HepG2 (cell line): ENCODE measurements around the gene LHPP. TPM values are rescaled to one million over a fixed set of nuclear protein-coding genes. Genes with fewer than 3 reads are reported as not detected.
A peak's percentile ranks its signal among the peaks of the same experiment; 100 is the strongest.

ENCODE experiments used
- HNF4A ChIP-seq: sonication (generic); formaldehyde crosslinking; IDR thresholded peaks from 2 replicates; pipeline ENCODE4 v1.4.0; 2020; ENCODE audit warnings: missing genetic modification reagents
- HNRNPL ChIP-seq: fragments of 200-400 bp; formaldehyde crosslinking; IDR thresholded peaks from 2 replicates; pipeline ENCODE4 v1.6.1; 2017; ENCODE audit warnings: mild to moderate bottlenecking, low read depth, low read length
- JDP2 ChIP-seq: sonication (generic); formaldehyde crosslinking; IDR thresholded peaks from 2 replicates; pipeline ENCODE4 v1.8.1; 2022; ENCODE audit warnings: missing genetic modification reagents, borderline replicate concordance
- KLF6 ChIP-seq: IDR thresholded peaks from 2 replicates; pipeline ENCODE4 v1.8.0; 2016; ENCODE audit warnings: missing biosample characterization, missing genetic modification reagents
- MAFK ChIP-seq, 2 experiments: IDR thresholded peaks in 1 of 2; conservative IDR thresholded peaks in 1 of 2; 2 replicates each; pipeline ENCODE4 v1.6.1; 2011; ENCODE audit warnings: improper control_type of control experiment in 2 of 2, low read length in 2 of 2
- MED13 ChIP-seq: sonication (generic); formaldehyde crosslinking; IDR thresholded peaks from 2 replicates; pipeline ENCODE4 v1.5.0; 2020; ENCODE audit warnings: missing genetic modification reagents
- NONO ChIP-seq, 2 experiments: fragments of 450-650 bp in 1 of 2; sonication (generic) in 1 of 2; formaldehyde crosslinking in 1 of 2; IDR thresholded peaks in 1 of 2; conservative IDR thresholded peaks in 1 of 2; 2 replicates each; pipeline versions ENCODE4 v1.6.1 to v1.8.0; 2017 to 2022; ENCODE audit warnings: mild to moderate bottlenecking in 1 of 2, missing genetic modification reagents in 1 of 2, moderate library complexity in 1 of 2
- NR2F2 ChIP-seq: IDR thresholded peaks from 2 replicates; pipeline ENCODE4 v1.6.1; 2012; ENCODE audit warnings: low read depth, inconsistent platforms, borderline replicate concordance
- NRL ChIP-seq: sonication (generic); formaldehyde crosslinking; IDR thresholded peaks from 2 replicates; pipeline ENCODE4 v1.5.0; 2020; ENCODE audit warnings: missing genetic modification reagents, mild to moderate bottlenecking, moderate library complexity, borderline replicate concordance
- POLR2AphosphoS5 ChIP-seq: IDR thresholded peaks from 2 replicates; pipeline ENCODE4 v1.6.1; 2012; ENCODE audit warnings: low read depth, low read length
- RARG ChIP-seq: sonication (generic); formaldehyde crosslinking; IDR thresholded peaks from 2 replicates; pipeline ENCODE4 v1.4.0; 2020; ENCODE audit warnings: low read depth, mild to moderate bottlenecking, missing genetic modification reagents
- RXRA ChIP-seq: sonication (generic); formaldehyde crosslinking; IDR thresholded peaks from 2 replicates; pipeline ENCODE4 v1.5.1; 2020; ENCODE audit warnings: missing genetic modification reagents
- SAP130 ChIP-seq: IDR thresholded peaks from 2 replicates; pipeline ENCODE4 v1.6.1; 2016; ENCODE audit warnings: low read depth
- SMARCE1 ChIP-seq: fragments of 450-650 bp; IDR thresholded peaks from 2 replicates; pipeline ENCODE4 v1.6.1; 2017; ENCODE audit warnings: borderline replicate concordance
- TARDBP ChIP-seq: sonication (generic); formaldehyde crosslinking; IDR thresholded peaks from 2 replicates; pipeline ENCODE4 v1.8.0; 2022; ENCODE audit warnings: mild to moderate bottlenecking, missing genetic modification reagents
- TEAD3 ChIP-seq: optimal IDR thresholded peaks from 2 replicates; pipeline ENCODE3; 2016; ENCODE audit warnings: borderline replicate concordance
- TGIF2 ChIP-seq: IDR thresholded peaks from 2 replicates; pipeline ENCODE4 v1.6.1; 2016; ENCODE audit warnings: control low read depth, missing compliant biosample characterization
- ZNF614 ChIP-seq: IDR thresholded peaks from 2 replicates; pipeline ENCODE4 v1.6.1; 2018; ENCODE audit warnings: missing biosample characterization, missing genetic modification reagents, inconsistent platforms, borderline replicate concordance
- ZNF709 ChIP-seq: sonication (generic); formaldehyde crosslinking; IDR thresholded peaks from 2 replicates; pipeline ENCODE4 v1.5.0; 2020; ENCODE audit warnings: mild to moderate bottlenecking, missing genetic modification reagents
- ZNF768 ChIP-seq: sonication (generic); formaldehyde crosslinking; IDR thresholded peaks from 2 replicates; pipeline ENCODE4 v1.4.0; 2020; ENCODE audit warnings: missing genetic modification reagents
- ZNF776 ChIP-seq: sonication (generic); formaldehyde crosslinking; IDR thresholded peaks from 2 replicates; pipeline ENCODE4 v1.4.0; 2020; ENCODE audit warnings: mild to moderate bottlenecking, missing genetic modification reagents
- ZNF816 ChIP-seq: sonication (generic); formaldehyde crosslinking; IDR thresholded peaks from 2 replicates; pipeline ENCODE4 v1.8.0; 2022; ENCODE audit warnings: missing genetic modification reagents, mild to moderate bottlenecking, borderline replicate concordance
- ZNF841 ChIP-seq: sonication (generic); formaldehyde crosslinking; IDR thresholded peaks from 2 replicates; pipeline ENCODE4 v1.8.1; 2023; ENCODE audit warnings: missing genetic modification reagents, borderline replicate concordance
- polyA plus RNA-seq, 8 experiments: library from polyadenylated mRNA; depleted of rRNA in 3 of 8; stranded (reverse) in 7 of 8; unstranded in 1 of 8; fragments of >200 nt; fragmentation: Illumina TruSeq in 4 of 8; extraction: Trizol in 4 of 8; gene quantifications; 2 replicates each; pipeline versions ENCODE4 v1.2.1 to v1.2.3, GENCODE V29; 2011 to 2016; ENCODE audit warnings: low read depth in 4 of 8, missing spikeins in 1 of 8, mixed read lengths in 1 of 8; ENCODE audit not compliant: insufficient read depth in 1 of 8
- total RNA-seq, 5 experiments: library from RNA; depleted of rRNA; stranded (reverse); fragments of >200 nt; fragmentation: Illumina TruSeq; extraction: Trizol; gene quantifications; 2 replicates each; pipeline ENCODE4 v1.2.3, GENCODE V29; 2016; ENCODE audit warnings: low read depth in 1 of 5
- TF ChIP-seq, protein P1 (sequence below): sonication (generic); formaldehyde crosslinking; IDR thresholded peaks from 2 replicates; pipeline ENCODE4 v1.5.1; 2020; ENCODE audit warnings: mild to moderate bottlenecking, missing genetic modification reagents, moderate library complexity
- TF ChIP-seq, protein P2 (sequence below): sonication (generic); formaldehyde crosslinking; IDR thresholded peaks from 2 replicates; pipeline ENCODE4 v1.5.1; 2020; ENCODE audit warnings: mild to moderate bottlenecking, moderate library complexity, missing genetic modification reagents
- TF ChIP-seq, protein P3 (sequence below): sonication (generic); formaldehyde crosslinking; IDR thresholded peaks from 2 replicates; pipeline ENCODE4 v1.8.1; 2023; ENCODE audit warnings: missing genetic modification reagents, mild to moderate bottlenecking, borderline replicate concordance

The LHPP gene
- total and polyA plus RNA-seq, 2 of the 13 experiments (the other 11 are each of a cell fraction or from before 2014, with no cell fraction given) = 5.2 to 13.1 TPM

DNA sequence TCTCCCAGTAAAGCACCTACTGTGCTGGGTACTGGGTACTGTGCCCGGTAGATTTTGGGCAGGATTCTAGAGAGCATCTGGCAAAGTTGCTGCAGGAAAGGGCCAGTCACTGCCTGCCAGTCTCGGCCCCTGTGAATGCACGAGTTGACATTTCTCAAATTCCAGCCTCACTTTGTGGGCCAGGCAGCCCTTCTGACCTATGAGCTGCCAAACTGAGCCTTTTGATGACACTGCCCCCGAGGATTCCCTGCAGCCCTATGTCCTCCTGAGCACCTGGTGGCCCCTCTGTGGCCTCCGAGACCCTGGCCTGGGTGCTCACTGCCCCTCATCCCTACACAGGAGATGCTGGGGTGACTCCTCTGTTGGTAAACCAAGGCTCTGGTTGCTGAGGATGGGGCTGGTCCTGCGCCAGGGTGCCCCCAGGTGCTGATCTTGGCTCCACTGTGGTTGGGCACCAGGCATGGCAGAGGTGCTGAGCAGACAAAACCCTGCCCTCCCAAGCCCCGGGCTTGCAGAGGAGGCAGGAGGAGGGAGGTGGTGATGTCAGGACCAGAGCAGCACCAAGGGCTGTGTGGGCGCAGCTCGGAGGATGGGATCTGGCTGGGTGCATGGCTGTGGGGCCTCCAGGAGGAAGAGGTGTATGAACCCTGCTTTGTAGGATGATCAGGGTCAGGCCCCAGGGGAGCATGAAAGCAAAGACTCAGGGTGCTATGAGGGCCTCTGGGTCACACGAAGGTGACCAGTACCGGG, 16.2 kb downstream of the LHPP start (continued):
- TF ChIP-seq RXRA (CRISPR knock-in tag) (peak; percentile 36; the same call in 1 of the 2 replicates), HNF4A (CRISPR knock-in tag) (peak; percentile 67), SAP130 (CRISPR knock-in tag) (peak; percentile 53; the same call in 1 of the 2 replicates), TARDBP (CRISPR knock-in tag) (peak; percentile 42; the same call in 1 of the 2 replicates), ZNF709 (CRISPR knock-in tag) (no peak), TEAD3 (CRISPR knock-in tag) (peak; percentile 98), MED13 (no peak), RARG (CRISPR knock-in tag) (no peak), ZNF768 (peak; percentile 52; the same call in 1 of the 2 replicates), ZNF841 (CRISPR knock-in tag) (no peak), KLF6 (CRISPR knock-in tag) (no peak), MAFK (conservative IDR thresholded peaks at IDR 0.05 in 1 of 2, IDR thresholded peaks at IDR 0.05 in 1 of 2; ENCODE audit: low read length in 2 of 2) (0 out of 4 replicates have a peak, but pooled peaks of 1 of the 2 experiments have one; percentile 9), NONO (IDR thresholded peaks at IDR 0.05) (no peak), NONO (CRISPR knock-in tag; conservative IDR thresholded peaks at IDR 0.05) (peak; percentile 24; the same call in 1 of the 2 replicates), HNRNPL (peak; percentile 69; the same call in 1 of the 2 replicates), ZNF776 (CRISPR knock-in tag) (no peak), NR2F2 (0 out of 2 replicates have a peak, but pooled peaks have one; percentile 19), SMARCE1 (no peak), ZNF816 (CRISPR knock-in tag) (no peak), POLR2AphosphoS5 (no peak), ZNF614 (no peak), JDP2 (CRISPR knock-in tag) (no peak), NRL (CRISPR knock-in tag) (no peak), TGIF2 (CRISPR knock-in tag) (0 out of 2 replicates have a peak, but pooled peaks have one; percentile 43)
- TF ChIP-seq, protein P1, sequence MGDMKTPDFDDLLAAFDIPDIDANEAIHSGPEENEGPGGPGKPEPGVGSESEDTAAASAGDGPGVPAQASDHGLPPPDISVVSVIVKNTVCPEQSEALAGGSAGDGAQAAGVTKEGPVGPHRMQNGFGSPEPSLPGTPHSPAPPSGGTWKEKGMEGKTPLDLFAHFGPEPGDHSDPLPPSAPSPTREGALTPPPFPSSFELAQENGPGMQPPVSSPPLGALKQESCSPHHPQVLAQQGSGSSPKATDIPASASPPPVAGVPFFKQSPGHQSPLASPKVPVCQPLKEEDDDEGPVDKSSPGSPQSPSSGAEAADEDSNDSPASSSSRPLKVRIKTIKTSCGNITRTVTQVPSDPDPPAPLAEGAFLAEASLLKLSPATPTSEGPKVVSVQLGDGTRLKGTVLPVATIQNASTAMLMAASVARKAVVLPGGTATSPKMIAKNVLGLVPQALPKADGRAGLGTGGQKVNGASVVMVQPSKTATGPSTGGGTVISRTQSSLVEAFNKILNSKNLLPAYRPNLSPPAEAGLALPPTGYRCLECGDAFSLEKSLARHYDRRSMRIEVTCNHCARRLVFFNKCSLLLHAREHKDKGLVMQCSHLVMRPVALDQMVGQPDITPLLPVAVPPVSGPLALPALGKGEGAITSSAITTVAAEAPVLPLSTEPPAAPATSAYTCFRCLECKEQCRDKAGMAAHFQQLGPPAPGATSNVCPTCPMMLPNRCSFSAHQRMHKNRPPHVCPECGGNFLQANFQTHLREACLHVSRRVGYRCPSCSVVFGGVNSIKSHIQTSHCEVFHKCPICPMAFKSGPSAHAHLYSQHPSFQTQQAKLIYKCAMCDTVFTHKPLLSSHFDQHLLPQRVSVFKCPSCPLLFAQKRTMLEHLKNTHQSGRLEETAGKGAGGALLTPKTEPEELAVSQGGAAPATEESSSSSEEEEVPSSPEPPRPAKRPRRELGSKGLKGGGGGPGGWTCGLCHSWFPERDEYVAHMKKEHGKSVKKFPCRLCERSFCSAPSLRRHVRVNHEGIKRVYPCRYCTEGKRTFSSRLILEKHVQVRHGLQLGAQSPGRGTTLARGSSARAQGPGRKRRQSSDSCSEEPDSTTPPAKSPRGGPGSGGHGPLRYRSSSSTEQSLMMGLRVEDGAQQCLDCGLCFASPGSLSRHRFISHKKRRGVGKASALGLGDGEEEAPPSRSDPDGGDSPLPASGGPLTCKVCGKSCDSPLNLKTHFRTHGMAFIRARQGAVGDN (CRISPR knock-in tag) = peak; percentile 47
- TF ChIP-seq, protein P2, sequence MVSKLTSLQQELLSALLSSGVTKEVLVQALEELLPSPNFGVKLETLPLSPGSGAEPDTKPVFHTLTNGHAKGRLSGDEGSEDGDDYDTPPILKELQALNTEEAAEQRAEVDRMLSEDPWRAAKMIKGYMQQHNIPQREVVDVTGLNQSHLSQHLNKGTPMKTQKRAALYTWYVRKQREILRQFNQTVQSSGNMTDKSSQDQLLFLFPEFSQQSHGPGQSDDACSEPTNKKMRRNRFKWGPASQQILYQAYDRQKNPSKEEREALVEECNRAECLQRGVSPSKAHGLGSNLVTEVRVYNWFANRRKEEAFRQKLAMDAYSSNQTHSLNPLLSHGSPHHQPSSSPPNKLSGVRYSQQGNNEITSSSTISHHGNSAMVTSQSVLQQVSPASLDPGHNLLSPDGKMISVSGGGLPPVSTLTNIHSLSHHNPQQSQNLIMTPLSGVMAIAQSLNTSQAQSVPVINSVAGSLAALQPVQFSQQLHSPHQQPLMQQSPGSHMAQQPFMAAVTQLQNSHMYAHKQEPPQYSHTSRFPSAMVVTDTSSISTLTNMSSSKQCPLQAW = 0 out of 2 replicates have a peak, but pooled peaks have one; percentile 13
- TF ChIP-seq, protein P3, sequence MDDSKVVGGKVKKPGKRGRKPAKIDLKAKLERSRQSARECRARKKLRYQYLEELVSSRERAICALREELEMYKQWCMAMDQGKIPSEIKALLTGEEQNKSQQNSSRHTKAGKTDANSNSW = no peak
